ENCODE data around the gene POU3F1.

Gene POU3F1

DNA sequence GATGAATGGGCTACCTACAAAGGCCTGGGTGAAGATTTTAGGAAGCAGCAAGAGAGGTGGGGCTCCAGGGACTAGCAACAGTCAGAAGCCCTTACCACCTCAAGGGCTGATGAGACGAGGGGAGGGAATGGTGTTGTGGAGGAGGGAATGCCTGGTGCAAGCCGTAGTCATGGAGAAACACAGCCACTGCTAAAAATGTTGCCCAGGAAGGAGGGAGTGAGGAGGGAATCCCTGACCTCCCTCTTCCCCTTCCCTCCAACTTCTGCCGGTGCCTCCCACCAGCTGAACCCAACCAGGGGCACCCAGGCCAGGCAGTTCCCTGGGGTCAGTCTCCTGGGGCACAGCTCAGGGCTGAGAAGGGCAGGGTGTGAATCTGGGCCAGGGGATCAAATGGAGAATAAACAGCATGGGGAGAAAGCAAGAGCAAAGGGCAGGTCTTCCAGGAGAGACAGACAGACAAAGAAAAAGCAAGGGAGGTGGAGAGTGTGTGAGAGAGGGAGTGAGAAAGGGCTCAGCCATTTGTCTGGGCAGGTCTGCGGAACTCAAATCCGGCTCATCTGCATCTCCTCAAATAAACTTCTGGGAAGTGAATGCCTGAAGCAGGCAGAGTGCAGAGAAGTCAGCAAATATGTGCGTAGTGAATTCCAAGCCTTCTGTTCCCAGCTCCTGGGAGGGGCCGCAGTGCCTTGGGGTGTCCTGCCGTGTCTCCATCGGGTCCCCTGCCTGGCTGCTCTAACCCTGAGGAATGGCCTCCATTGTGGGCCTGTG lies 27.1 kb upstream of the POU3F1 start:
- peak; percentile 26 for DNase-seq

DNA sequence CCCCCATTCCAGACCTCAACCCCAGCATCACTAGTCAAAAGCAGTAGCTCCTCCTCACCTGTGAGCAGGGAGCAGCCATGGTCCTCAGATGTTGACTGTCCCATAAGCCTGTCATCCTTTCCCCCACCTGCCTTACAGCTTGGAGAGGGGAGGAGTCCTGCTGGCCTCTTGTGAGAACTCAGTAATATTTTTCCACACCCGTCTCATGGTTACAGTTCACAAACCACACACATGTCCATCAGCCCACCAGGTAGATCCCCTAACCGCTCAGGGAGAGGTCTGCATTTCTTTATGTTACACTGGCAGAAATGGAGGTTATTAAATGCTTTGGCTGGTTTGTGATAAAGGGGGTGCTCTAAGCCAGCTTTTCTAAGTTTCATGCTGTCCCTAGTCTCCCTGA lies 26.3 kb upstream of the POU3F1 start:
- DNase-seq: no peak

DNA sequence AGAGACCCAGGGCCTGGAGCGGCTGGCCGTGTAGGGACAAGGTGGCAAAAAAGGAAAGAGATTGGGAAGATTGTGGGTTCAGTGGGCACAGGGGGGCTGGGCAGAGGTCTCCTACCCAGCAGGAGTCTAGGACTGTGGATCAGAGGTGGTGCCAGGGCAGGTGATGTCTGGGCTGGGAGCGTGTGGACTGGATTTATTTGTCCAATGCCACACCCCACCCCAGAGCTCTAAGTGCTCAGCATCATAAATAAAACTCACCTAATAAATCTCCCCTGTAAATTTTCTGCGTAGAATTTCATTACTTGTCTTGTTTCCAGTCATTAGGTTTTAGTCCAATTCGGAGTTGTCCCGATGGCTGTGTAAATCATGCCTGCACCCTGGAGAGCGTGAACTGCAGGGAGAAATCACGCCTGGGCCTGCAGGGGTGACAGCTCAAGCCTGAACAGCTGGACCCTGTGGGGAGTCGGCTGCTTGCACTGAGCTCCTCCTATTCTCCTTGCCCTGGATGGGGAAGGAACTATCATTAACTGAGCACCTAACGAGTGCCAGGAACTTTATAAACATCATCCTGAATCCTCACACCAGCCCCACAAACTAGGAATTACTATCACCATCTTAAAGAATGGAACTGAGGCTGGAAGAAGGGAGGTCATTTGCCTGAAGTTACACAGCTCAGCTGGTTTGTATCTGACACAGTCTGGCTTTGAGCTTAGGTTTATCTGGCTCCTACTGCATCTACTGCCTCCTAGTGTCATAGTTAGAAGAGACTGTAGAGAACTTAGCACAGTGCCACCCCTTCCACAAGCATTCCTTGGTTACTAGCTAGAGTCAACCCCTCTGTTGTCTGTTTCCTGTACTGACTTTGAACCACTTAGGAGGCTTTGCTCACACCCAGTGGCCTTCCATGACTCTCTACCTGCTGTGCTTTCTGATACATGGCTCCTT lies 25.0 kb upstream of the POU3F1 start:
- no peak for DNase-seq

DNA sequence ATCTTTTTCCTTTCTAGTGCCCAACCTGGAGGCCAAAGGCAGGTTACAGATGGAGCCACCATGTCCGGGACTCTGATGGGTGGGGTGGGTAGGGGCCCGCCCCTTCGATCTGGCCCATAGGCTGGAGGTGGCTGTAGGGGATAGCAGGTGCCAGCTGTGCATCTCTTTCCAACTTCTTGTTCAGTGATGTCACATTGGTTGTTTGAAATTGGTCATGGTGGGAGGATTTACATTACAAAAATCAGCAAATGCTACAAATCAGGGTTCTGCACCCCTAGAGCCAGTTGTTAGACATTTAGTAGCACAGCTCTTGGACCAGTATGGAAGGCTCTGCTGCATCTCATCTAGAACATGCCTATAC lies 22.4 kb upstream of the POU3F1 start:
- no peak for DNase-seq

DNA sequence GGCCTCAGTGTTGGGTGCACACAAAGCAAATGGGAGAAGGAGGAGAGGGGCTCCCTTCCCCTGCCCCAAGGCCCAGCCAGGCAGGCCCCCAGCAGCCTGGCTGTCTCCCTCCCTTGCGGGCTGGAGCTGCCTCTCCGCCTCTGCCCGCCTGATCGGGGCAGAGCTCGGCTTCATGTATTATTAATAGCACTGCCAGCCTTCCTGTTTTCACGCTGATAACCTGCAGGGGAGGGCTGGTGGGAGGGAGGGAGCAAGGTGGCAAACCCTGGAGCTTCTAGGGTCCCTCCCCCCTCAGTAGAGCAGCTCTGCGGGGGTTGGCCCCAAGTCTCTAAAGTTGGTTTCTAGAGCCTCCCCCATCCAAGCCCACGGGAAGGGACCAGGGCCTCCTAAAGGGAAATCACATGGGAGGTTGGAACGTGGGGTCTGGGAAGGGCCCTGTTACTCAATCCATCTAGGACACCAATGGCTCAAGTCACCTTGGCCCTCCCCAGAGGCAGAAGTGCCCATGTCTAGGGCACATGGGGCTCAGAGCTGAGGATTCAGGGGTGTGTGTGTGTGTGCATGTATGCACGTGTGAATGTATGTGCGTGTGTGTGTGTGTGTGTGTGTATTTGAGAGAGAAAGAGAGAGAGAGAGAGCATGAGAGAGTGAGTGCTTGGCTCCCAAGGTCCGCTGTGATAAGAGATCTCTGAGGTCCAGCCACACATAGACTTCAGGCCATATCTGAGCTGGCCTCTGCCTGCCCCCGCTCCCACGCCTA lies 21.8 kb upstream of the POU3F1 start:
- no peak for DNase-seq

DNA sequence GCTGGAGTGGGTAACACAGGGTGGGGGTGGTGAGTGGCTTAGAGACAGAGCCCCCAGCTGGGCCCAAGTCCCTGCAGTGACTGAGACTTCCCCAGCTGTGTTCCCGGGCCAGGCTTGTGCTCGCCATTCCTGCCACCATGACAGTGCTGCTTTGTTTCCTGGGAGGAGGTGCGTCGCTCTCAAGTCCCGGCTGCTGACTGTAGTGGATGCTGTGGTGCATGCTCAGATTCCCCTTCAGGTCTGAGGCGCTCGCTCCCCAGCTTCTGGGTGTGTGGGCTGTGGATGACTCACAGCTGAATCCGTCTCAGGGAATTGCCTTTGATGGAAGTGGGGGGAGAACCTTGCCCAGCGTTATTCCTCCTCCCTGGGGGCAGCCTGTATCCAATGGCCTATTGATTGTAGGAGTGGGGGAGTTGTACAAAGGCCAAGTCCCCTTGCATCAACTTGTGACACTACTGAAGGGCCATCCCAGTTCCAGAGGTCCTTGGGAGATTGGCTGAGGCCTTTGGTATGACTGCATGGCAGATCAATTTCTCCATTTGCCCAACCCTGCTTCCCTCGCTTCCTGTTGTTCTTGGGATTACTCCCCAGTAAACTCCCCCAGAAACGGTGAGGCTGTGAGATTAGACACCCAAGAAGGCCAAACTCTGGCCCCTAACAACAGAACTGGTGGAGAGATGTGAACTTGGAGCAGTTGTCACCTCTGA lies 17.8 kb upstream of the POU3F1 start:
- DNase-seq: no peak

DNA sequence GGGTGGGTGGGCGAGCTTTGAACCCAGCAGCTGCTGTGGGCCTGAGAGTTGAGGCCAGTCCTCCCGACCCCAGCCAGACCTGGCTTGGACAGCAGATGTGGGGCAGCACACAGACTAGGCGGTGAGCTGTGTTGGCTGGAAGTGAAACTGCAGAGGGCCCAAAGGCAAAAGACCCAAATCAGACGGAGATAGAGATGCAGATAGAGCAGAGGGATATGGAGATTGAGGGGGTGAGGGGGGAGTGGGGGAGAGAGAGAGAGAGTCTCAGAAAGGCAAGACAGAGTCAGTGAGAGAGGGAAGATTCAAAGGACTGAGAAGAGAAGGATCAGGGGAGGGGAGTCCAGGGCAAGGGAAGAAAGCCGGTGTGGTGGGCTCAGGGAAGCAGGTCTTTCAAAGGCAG lies 17.0 kb upstream of the POU3F1 start:
- no peak for DNase-seq

DNA sequence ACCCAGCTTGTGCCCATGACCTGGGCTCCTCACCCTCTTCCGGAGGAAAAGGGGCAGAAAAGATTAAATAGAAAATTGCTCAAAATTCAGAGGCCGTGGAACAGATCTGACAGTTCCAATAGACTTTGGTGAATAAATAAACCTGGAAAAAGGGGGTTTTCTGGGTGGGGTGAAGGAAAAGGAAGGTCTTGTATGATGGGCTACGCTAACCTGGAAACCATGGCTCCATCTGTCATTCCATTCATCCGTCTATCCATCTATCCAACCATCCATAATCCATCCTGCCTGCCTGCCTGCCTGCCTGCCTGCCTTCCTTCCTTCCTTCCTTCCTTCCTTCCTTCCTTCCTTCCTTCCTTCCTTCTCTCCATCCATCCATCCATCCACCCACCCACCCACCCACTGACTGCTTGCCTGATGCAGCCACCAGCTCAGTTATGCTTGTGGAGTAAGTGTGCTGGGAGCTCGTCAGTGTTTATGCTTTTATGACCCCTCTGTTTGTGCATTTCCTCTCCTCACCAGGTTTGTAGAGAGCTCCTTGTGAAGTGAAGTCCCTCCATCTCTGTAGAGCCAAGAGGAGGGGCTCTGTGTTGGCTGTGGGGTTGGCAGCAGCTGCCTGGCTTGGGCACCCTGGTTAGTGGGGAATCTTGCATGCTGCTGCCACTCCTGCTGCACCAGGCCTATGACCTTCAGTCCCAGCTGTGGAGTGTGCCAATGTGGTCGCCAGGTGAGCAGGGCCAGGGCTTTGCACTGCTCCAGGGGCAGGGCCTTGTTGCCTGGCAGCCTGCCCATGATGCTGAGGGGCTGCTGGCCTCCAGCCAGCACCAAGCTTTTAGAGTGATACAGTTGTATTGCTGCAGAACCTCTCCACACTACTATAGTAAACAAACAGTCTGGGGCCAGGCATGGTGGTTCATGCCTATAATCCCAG lies 16.0 kb upstream of the POU3F1 start:
- peak; percentile 99 for DNase-seq

DNA sequence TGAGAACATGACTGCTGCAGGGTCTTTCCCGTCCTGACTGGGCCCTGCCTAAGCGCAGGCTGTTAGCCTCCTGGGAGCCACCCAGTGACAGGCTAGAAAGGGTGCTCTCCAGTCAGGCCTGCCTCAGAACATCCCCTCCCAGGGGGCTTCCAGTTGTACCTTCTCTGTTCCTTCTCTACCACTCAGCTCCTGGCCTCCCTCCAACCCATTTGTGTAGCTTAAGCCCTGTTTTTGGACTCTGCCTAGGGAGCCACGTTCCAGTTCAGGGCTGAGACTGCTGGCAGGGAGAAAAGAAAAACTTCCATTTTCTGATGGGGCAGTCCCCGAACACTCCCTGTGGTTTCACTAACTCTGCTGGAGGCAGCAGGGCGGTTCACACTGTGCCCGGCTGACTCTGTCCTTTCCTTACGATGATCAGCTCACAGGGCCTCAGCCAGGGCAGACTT lies 15.3 kb upstream of the POU3F1 start:
- peak; percentile 62 for DNase-seq

DNA sequence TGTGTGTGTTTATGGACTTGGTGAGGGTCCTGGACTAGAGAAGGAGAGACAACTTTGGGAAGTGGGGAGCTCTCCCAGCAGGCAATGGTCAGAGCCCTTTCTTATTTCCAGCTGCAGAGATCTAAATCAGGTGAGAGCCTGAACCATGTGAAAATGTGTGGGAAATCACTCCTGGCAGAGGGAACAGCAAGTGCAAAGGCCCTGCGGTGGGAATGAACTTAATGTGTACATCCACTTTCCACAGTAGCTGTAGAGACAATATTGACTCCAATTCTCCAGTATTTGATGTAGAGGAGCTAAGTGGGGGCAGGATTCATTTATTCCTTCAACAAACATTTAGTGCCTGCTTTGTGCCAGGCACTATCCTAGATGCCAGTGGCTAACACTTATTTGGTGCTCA lies 14.7 kb upstream of the POU3F1 start:
- DNase-seq: no peak

DNA sequence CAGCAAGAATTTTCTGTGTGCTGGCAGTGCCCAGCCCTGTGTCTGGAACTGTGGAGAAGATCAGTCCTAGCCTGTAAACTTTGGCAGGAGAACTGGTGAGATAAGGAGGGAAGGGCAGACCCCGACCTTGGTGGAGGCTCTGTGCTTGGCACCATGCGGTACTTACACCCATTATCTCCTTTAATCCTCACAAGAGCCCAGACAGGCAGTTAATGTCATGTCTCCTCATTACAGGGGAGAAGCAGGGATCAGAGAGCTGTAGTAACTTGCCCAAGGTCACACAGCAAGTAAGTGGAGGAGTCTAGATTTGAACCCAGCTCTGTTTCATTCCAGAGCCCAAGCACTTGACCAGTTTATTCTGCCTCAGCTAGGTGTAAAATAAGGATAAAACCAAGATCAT lies 13.9 kb upstream of the POU3F1 start:
- no peak for DNase-seq

DNA sequence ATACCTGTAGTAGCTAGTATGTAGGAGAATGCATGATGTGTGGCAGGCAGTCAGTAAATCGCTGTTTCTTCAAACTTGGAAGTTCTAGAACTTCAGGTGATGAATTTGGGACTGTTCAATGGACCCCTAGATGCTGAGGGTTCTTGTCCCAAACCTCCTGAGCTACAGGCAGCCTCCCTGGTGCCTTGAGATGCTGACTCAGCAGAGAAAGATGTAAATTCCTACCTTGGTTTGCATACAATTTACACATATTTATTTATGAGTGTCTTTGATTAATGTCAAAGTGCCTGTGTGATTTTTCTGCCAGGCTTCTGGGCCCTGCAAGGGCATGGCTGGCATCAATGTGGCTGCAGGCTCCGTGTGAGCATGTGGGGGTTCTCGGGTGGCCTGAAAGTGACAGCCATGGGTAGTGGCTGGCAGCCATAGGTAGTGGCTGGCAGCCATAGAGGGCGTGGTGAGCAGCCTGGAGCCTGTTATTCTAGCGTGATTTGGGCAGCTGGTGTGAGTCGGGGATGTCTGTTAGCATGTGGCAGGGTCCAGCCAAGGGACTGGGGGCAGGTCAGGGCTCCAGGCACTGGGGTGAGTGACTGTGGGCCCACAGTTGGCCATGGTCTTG lies 13.2 kb upstream of the POU3F1 start:
- DNase-seq: no peak

DNA sequence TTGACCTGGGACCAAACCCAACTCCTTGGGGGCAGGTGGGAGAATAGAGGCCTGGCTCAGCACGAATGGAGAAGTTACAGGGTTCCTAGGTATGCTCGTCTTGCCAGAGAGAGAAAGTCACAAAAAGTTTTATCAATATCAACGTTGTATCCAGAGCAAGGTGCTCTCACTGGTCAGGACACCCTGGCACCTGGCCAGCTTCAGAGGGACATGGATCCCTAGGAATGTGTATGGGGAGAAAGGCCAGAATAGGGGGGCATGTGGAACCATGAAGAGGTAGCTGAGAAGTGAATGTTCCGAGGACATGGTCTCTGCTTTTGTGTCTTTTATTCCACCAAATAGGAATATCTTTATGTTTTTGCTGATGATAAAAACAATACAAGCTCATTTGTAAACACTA lies 9.4 kb upstream of the POU3F1 start:
- DNase-seq: no peak

DNA sequence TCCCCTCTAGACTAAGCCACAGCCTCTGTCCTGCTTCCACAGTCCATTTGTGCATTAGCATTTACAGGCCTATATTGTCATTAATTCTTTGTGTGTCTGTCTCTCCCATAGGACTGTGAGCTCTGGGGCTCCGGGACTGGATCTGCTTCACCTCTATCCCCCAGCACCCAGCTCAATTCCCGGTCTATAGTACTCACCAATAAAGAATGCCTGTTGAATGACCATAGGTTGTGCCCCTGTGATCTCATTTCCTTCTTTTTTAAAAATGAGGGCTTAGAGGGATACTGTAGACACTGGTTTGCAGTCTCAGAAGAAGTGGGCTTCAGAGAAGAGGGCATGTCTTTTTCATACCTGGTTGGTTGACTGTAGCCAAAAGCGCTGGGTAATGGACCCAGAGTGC lies 8.8 kb upstream of the POU3F1 start:
- DNase-seq: no peak

DNA sequence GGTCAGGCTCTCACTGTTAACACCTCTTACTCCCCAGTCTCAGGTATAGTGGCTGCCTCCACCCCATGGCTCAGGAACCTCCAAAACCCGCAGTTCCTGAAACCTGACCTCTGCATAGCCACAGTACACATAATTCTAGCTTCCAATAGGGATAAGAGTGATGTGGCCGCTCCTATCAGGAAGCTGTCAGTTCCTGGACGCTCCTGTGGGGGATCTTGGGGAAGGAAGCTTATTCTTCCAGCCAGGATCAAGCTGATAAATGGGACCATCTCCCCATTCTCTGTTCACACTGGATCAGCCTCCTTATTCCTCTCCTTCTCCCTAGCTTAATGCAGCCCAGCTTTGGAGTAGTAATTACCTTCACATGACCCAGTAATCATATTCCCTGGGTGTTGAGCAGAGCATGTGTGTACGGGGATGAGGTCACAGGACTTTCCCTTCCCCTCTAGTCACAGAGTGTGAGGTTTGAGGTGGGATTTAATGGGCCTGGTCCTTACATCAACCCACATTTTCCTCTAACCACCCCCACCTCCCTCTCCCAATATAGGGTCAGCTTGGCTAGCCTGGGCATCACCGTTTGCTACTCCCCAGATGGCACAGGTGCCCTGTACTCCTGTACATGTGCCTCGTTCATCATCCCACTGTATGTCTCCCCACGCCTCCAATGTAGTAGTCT lies 7.0 kb upstream of the POU3F1 start:
- no peak for DNase-seq

DNA sequence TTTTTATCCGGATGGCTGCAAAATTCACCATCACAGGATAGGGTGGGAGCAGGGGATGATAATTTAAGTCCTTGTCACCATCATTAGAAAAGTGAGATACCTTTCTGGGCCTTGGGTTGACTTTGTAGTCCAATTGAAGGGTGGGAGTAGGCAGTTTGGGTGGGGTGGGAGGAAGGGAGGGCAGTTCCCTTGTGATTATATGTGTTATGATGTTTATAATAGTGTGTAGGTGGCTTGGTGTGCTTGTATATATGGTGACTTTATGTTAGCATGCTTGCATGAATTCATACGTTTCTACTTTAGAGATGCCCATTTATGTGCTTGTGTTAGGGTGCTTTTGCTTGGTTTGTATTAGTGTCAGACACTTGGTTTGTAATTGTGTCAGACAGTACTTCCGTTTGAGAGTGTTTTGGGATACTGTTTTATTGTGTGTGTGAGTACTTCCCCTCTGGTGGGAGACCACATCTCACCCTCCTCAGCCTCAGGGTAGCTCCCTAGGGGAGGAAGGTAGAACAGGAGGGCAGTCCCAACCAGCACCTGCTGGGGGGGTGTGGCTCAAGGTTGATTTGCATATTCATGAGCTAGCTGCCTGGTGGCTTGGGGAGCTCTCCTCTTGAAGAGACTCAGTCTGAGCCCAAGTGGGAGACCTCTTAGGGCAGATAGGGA lies 6.3 kb upstream of the POU3F1 start:
- DNase-seq: no peak

DNA sequence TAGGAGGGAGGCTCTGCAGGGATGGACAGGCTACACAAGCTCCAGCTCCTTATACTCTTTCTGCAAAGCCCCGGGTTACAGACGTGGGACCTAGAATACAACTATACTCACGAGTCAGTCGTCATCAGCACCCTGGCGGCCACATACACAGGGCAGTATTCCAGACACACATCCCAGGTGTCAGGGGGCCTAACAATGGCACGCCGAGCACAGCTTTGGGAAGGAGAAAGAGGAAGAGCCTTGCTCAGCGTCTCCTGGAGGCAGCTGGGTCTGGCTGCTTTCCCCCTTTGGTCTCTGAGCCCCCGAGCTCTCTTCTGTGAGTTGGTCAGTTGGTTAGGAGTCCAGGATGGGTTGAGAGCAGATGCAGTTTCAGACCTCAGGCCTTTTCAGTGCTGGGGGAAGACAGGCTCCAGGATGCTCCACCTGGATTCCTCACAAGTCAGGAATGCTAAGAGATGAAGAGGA lies 4.5 kb upstream of the POU3F1 start:
- no peak for DNase-seq

DNA sequence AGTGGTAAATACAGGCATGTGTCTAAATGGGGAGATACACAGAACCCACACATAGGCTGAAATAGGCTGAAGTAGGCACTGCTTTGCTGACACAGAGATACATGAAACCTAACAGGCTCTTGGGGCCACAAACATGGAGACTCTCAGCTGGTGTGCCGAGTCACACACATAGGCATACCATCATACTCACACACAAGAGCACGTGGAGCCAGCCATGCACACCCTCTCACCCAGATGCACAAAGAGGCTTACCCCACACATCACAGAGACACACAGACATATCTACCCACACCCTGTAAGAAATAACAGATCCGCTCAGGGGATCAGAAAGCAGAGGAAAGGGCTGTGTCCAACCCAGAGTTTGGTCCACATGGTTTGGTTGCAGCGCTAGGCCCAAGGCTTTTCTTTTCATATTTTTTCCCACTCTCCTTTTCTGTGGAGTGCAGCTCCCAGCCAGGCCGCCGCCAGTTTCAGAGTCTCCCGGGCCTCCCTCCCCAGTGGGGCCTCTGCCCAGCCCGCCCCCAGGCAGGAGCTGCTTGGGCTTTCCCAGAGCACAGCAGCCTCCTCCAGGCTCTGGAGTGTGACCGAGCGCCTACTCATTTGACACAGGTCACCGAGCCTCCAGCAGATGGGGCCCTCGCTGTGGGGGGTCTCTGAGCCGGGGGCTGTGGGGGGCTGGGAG lies 3.9 kb upstream of the POU3F1 start:
- DNase-seq: no peak

DNA sequence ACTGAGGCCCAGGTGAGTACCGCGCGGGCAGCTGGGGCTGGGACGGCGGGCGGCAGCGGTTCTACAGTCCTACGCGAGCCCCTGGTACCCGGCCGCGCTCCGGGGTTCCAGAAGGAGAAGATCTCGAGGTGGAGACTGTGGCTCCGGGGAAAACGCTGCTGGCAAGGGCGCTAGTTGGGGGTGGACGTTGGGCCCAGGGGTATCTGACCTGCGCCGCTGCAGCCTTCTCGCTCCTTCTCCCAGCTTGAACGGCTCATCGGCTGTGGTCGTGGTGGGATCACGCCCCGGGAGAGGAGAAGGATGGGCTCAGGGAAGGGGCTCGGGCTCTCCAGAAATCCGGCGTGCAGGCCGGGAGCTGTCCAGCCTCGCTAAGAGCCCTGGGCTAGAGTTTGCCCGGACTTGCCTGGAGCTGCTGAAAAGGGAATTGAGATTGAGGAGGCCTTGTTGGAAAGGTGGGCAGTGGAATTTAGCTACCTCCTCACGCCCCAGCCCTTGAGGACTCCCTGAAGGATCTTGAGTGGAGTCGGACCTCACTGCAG lies 1.1 kb upstream of the POU3F1 start:
- no peak for DNase-seq

All from DMS79 treated with DMSO at 0.1 percent for 48 hours (cell line).